ENCODE measurements around the gene EPS8L3. TPM values are rescaled to one million over a fixed set of nuclear protein-coding genes. Genes with fewer than 3 reads are reported as not detected.

EPS8L3 gene
- total RNA-seq, 1 donor: not detected

DNA sequence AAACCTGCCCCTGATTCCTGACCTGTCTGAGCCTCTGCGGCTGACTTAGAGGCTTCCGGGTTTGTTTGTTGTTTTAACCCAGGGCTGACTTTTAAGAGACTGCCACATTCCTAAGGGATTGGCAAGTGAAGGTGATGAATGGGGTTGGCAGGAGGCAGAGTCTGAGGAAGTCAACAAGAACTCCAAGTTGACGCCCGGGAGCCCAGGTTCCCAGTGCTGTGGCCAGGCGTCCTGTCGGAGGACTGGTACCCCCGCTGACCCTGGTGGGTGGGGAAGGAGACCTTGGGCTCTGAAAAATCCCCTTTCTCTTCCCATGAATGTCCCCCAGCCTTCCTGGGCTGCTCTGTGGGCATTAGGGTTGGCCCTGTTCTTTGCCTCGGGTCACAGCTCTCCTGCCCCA is 19.7 kb upstream of the EPS8L3 start:
- H3K4me3 ChIP-seq (ENCODE audit: low read depth, low read length): no peak overlapping the region
- TF ChIP-seq, protein P1, sequence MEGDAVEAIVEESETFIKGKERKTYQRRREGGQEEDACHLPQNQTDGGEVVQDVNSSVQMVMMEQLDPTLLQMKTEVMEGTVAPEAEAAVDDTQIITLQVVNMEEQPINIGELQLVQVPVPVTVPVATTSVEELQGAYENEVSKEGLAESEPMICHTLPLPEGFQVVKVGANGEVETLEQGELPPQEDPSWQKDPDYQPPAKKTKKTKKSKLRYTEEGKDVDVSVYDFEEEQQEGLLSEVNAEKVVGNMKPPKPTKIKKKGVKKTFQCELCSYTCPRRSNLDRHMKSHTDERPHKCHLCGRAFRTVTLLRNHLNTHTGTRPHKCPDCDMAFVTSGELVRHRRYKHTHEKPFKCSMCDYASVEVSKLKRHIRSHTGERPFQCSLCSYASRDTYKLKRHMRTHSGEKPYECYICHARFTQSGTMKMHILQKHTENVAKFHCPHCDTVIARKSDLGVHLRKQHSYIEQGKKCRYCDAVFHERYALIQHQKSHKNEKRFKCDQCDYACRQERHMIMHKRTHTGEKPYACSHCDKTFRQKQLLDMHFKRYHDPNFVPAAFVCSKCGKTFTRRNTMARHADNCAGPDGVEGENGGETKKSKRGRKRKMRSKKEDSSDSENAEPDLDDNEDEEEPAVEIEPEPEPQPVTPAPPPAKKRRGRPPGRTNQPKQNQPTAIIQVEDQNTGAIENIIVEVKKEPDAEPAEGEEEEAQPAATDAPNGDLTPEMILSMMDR (IDR thresholded peaks at IDR 0.05; ENCODE audit: insufficient read depth, low read length): no peak
- DNase-seq (ENCODE audit: low read depth): peak; percentile 84

DNA sequence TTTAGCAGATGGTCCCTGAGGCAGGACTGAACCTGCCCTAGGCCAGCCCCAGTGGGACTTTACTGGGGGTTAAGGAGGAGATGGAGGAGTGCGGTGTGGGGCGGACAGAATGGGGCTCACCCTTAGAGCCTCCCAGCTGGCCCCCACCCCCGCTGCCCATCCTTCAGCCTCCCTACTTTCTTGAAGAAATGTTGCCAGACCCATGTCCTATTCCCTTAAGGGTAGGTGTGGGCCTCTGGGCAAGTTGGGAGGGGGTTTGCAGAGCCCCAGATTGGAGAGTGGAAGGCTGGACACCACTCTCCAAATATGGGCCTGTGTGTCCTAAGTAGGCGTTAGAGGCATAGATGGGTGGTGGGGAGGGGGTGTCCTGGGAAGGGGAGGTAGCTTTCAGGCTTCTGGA is 19.2 kb upstream of the EPS8L3 start:
- no peak for DNase-seq (ENCODE audit: low read depth)
- TF ChIP-seq, protein P1 (IDR thresholded peaks at IDR 0.05; ENCODE audit: insufficient read depth, low read length): no peak
- H3K4me3 ChIP-seq (ENCODE audit: low read depth, low read length): no peak overlapping the region

DNA sequence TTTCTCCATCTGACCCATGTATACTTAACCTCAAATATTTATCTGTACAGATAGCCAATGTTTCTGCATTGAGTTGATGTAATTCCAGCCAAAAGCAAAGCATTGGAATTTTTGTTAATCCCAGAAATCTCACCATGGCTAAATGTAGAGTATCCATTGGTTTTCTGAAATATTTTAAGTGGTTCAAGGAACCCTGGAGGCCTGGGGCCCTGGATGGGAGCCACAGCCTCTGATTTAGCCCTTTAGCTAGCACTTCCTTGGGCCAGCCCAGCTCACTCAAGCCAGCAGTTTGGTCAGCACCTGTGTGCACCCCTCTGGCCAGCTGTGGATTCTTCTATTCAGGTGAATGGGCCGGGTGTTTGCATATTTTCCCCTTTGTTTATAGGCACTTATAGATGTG is 18.8 kb upstream of the EPS8L3 start:
- H3K4me3 ChIP-seq (ENCODE audit: low read depth, low read length): no peak overlapping the region
- TF ChIP-seq, protein P1 (IDR thresholded peaks at IDR 0.05; ENCODE audit: insufficient read depth, low read length): no peak
- DNase-seq (ENCODE audit: low read depth): peak; percentile 86

DNA sequence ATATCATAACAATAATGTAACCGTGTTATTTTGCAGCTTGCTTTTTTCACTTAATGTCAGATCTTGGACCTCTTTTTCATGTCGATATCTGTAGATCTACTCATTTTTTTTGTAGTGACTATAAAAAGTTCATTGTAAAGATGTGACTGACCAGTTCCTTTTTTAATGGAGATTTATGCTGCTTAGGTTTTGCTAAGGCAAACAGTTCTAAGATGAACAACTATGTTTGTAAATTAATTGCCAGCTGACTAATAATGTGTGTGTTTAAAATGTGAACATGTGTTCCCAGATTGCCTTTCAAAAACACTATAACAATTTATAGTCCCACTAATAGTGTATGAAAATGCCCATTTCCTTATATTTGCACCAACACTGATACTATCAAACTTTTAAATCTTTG is 18.1 kb upstream of the EPS8L3 start:
- no peak overlapping the region for H3K4me3 ChIP-seq (ENCODE audit: low read depth, low read length)
- DNase-seq (ENCODE audit: low read depth): no peak
- TF ChIP-seq, protein P1 (IDR thresholded peaks at IDR 0.05; ENCODE audit: insufficient read depth, low read length): no peak

DNA sequence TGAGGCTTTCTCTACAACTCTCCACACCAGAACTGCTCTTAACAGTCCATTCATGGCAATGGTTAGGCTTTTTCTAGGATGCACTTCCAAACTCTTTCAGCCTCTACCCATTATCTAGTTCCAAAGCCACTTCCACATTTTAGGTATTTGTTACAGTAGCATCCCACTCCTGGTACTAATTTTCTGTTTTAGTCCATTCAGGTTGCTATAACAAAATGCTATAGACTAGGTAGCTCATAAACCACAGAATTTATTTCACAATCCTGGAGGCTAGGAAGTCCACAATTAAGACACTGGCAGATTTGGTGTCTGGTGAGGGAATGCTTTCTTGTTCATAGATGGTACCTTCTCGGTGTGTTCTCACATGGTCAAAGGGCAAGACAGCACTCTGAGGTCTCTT is 17.3 kb upstream of the EPS8L3 start:
- no peak overlapping the region for H3K4me3 ChIP-seq (ENCODE audit: low read depth, low read length)
- TF ChIP-seq, protein P1 (IDR thresholded peaks at IDR 0.05; ENCODE audit: insufficient read depth, low read length): no peak
- DNase-seq (ENCODE audit: low read depth): no peak

DNA sequence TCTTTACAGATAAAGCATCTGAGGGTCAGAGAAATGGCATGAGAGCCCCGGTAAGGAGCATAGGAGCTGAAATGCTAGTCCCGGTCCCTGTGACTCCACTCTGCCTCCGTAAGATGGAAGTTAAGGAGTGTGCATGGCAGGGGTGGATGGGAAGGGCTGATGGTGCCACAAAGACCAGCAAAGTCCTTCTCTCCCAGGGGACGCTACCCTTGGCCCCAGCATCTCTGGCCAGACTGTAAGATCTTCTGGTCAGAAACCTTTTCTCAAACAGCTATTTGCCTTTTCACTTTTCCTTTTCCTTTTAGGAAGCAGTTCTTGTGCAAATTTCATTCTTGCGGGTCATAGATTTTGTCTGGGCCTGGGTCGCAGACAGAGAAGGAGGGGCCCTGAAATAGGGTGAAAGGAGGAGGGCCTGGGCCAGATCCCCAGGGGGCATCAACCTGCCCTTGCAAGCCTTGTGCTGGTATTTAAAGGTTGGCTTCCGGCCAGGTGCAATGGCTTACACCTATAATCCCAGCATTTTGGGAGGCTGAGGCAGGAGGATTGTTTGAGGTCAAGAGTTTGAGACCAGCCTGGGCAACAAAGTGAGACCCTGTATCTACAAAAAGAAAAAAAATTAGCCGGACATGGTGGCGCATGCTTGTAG is 14.4 kb upstream of the EPS8L3 start:
- H3K4me3 ChIP-seq (ENCODE audit: low read depth, low read length): no peak overlapping the region
- TF ChIP-seq, protein P1 (IDR thresholded peaks at IDR 0.05; ENCODE audit: insufficient read depth, low read length): no peak
- no peak for DNase-seq (ENCODE audit: low read depth)

DNA sequence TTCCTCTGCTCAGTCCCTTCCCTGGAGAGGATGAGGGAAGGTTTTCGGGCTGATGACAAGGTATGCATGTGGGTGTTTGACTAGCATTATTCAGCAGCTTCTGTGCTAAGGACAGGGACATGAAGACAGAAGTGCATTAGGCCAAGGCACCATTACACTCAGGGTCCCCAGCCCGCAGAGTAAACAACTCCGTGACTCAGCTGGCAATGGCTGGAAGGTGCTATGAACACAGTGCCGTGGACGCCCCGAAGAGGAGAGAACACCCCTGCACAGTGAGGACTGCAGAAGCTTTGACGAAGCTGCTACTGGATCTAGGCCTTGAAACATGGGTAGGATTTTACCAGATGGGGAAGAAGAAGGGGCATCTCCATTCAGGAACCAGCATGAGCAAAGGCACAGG is 13.7 kb upstream of the EPS8L3 start:
- TF ChIP-seq, protein P1 (IDR thresholded peaks at IDR 0.05; ENCODE audit: insufficient read depth, low read length): no peak
- DNase-seq (ENCODE audit: low read depth): no peak
- H3K4me3 ChIP-seq (ENCODE audit: low read depth, low read length): no peak overlapping the region

Data from fibroblast of the aortic adventitia (primary cell).